Liver (tissue), 9 donors: ENCODE measurements around the gene FYCO1. TPM values are rescaled to one million over a fixed set of nuclear protein-coding genes. Genes with fewer than 3 reads are reported as not detected.

Experiments
- DNase-seq: peaks from one replicate; pipeline ENCODE4 v3.0.0-alpha.2; 2017; ENCODE audit warnings: low spot score
- H3K27ac ChIP-seq, 2 donors: one replicate each; pipeline ENCODE4 v1.7.0; 2013; ENCODE audit warnings: inconsistent platforms in 2 of 2, low read length in 2 of 2, control low read depth in 1 of 2, low read depth in 1 of 2, mild to moderate bottlenecking in 1 of 2
- H3K27me3 ChIP-seq, 4 donors: one replicate each; pipeline versions ENCODE4 v1.6.1 to v1.7.0; 2013; ENCODE audit warnings: low read length in 3 of 4, inconsistent platforms in 1 of 4, mild to moderate bottlenecking in 1 of 4, moderate library complexity in 1 of 4; ENCODE audit not compliant: control insufficient read depth in 4 of 4, insufficient read depth in 4 of 4
- H3K36me3 ChIP-seq, 4 donors: one replicate each; pipeline versions ENCODE4 v1.6.1 to v1.7.0; 2013; ENCODE audit warnings: low read length in 3 of 4, mild to moderate bottlenecking in 3 of 4, low read depth in 1 of 4, moderate library complexity in 1 of 4; ENCODE audit not compliant: control insufficient read depth in 4 of 4, insufficient read depth in 3 of 4
- H3K4me1 ChIP-seq, 4 donors: one replicate each; pipeline versions ENCODE4 v1.6.1 to v1.7.0; 2013; ENCODE audit warnings: low read length in 3 of 4, mild to moderate bottlenecking in 3 of 4, moderate library complexity in 1 of 4; ENCODE audit not compliant: control insufficient read depth in 4 of 4, insufficient read depth in 4 of 4
- H3K4me3 ChIP-seq, 3 donors: one replicate each; pipeline versions ENCODE4 v1.6.1 to v1.7.0; 2013; ENCODE audit warnings: low read length in 3 of 3, control low read depth in 1 of 3, low read depth in 1 of 3, mild to moderate bottlenecking in 1 of 3
- H3K9ac ChIP-seq, 2 donors: one replicate each; pipeline ENCODE4 v1.7.0; 2013; ENCODE audit warnings: low read length in 2 of 2, mild to moderate bottlenecking in 2 of 2, moderate library complexity in 2 of 2, control low read depth in 1 of 2, low read depth in 1 of 2
- H3K9me3 ChIP-seq, 4 donors: one replicate each; pipeline versions ENCODE4 v1.6.1 to v1.7.0; 2013; ENCODE audit warnings: low read length in 3 of 4; ENCODE audit not compliant: control insufficient read depth in 4 of 4
- EGR1 ChIP-seq, 2 donors: IDR thresholded peaks; 2 replicates each; pipeline ENCODE4 v1.6.1; 2016 to 2018; ENCODE audit warnings: antibody characterized with exemption in 2 of 2, low read depth in 2 of 2
- FOXA1 ChIP-seq: IDR thresholded peaks from 2 replicates; pipeline ENCODE4 v1.6.1; 2016; ENCODE audit warnings: antibody characterized with exemption
- FOXA2 ChIP-seq: IDR thresholded peaks from 2 replicates; pipeline ENCODE4 v1.6.1; 2016; ENCODE audit warnings: antibody characterized with exemption
- GABPA ChIP-seq, 2 donors: IDR thresholded peaks in 1 of 2; conservative IDR thresholded peaks in 1 of 2; 2 replicates each; pipeline ENCODE4 v1.6.1; 2016; ENCODE audit warnings: antibody characterized with exemption in 2 of 2, mild to moderate bottlenecking in 1 of 2, moderate library complexity in 1 of 2
- HNF4A ChIP-seq, 2 donors: conservative IDR thresholded peaks; 2 replicates each; pipeline ENCODE4 v1.6.1; 2016; ENCODE audit warnings: antibody characterized with exemption in 2 of 2, mild to moderate bottlenecking in 2 of 2
- HNF4G ChIP-seq: IDR thresholded peaks from 2 replicates; pipeline ENCODE4 v1.6.1; 2016; ENCODE audit warnings: antibody characterized with exemption
- JUND ChIP-seq, 2 donors: IDR thresholded peaks; 2 replicates each; pipeline ENCODE4 v1.6.1; 2016; ENCODE audit warnings: antibody characterized with exemption in 2 of 2
- NR2F2 ChIP-seq: IDR thresholded peaks from 2 replicates; pipeline ENCODE4 v1.6.1; 2016; ENCODE audit warnings: antibody characterized with exemption
- RAD21 ChIP-seq, 2 donors: IDR thresholded peaks; 2 replicates each; pipeline ENCODE4 v1.6.1; 2016; ENCODE audit warnings: antibody characterized with exemption in 2 of 2, mild to moderate bottlenecking in 2 of 2
- RXRA ChIP-seq, 2 donors: IDR thresholded peaks; 2 replicates each; pipeline ENCODE4 v1.6.1; 2017 to 2018; ENCODE audit warnings: antibody characterized with exemption in 2 of 2, mild to moderate bottlenecking in 1 of 2
- SP1 ChIP-seq: IDR thresholded peaks from 2 replicates; pipeline ENCODE4 v1.6.1; 2018; ENCODE audit warnings: antibody characterized with exemption, mild to moderate bottlenecking
- TAF1 ChIP-seq: conservative IDR thresholded peaks from 2 replicates; pipeline ENCODE4 v1.6.1; 2016; ENCODE audit warnings: antibody characterized with exemption, mild to moderate bottlenecking
- YY1 ChIP-seq: IDR thresholded peaks from 2 replicates; pipeline ENCODE4 v1.6.1; 2016; ENCODE audit warnings: antibody characterized with exemption, mild to moderate bottlenecking
- WGBS: extraction: QIAGEN DNeasy Blood & Tissue Kit; methylation state at CpG from one replicate; pipeline ENCODE4 v1.1.7; 2013; 5-methylcytosine and 5-hydroxymethylcytosine counted together
- polyA plus RNA-seq, 2 donors: library from polyadenylated mRNA; stranded (reverse) in 1 of 2; unstranded in 1 of 2; fragments of 200-250 nt in 1 of 2; fragments of >200 nt in 1 of 2; fragmentation: Nextera tagmentation in 1 of 2; extraction: Ambion mirVana in 1 of 2; gene quantifications; one replicate each; pipeline versions ENCODE4 v1.2.1 to v1.2.3, GENCODE V29; 2013 to 2015
- total RNA-seq, 2 donors: library from RNA; depleted of rRNA; stranded (reverse); fragments of >200 nt; gene quantifications; one replicate each; pipeline ENCODE4 v1.2.3, GENCODE V29; 2014
- TF ChIP-seq, protein P1 (sequence below): IDR thresholded peaks from 2 replicates; pipeline ENCODE4 v1.6.1; 2016; ENCODE audit warnings: antibody characterized with exemption
- TF ChIP-seq, protein P2 (sequence below): IDR thresholded peaks from 2 replicates; pipeline ENCODE4 v1.6.1; 2016; ENCODE audit warnings: antibody characterized with exemption, mild to moderate bottlenecking
- TF ChIP-seq, protein P3 (sequence below): IDR thresholded peaks from 2 replicates; pipeline ENCODE4 v1.6.1; 2016; ENCODE audit warnings: antibody characterized with exemption
- TF ChIP-seq, protein P4 (sequence below): fragments of 150-350 bp; IDR thresholded peaks from 2 replicates; pipeline ENCODE4 v1.5.1; 2017; ENCODE audit warnings: improper control_type of control experiment, low read depth, low read length; ENCODE audit not compliant: missing input control
- TF ChIP-seq, protein P5 (sequence below): IDR thresholded peaks from 2 replicates; pipeline ENCODE4 v1.6.1; 2016; ENCODE audit warnings: antibody characterized with exemption
- donor health status: healthy.
- donor health status: healthy.
- donor health status: healthy.
- donor health status: healthy.
- donor health status: healthy.

Gene FYCO1
- total and polyA plus RNA-seq, 4 donors, result 3.0 to 17.1 (median 10.2) TPM

DNA sequence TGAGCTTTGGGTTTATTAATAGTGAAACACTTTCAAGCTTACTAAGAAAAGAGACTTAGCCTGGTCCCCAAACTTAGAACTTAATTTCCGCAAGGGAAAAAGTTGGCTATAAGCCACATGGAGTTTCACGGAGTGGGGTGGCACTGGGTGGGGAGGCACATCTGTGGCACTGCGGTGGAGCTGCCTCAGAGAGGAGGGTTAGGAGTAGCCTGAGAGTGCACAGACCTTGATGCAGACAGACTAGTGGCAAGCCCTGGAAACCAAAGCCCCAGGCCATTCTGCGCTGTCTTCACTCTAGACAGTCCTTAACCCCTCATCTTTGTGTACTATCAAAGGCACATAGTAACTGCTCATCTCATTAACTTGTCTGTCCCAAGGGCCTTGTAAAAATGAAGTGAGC lies 30.4 kb downstream of the FYCO1 start:
- Histone ChIP-seq H3K27ac (peak overlapping the region in 1 of 2 donors; percentile 21), H3K4me1 (no peaks in the 10 kb centered on the region), H3K9me3 (no peaks in the 10 kb centered on the region), H3K4me3 (no peak overlapping the region), H3K36me3 (peaks cover 13 to 97% (median 72%) of the 10 kb centered on the region in 4 donors), H3K27me3 (no peaks in the 10 kb centered on the region), H3K9ac (no peak overlapping the region)
- no peak for DNase-seq
- TF ChIP-seq FOXA1, result no peak
- no peak for TF ChIP-seq HNF4G
- TF ChIP-seq JUND (IDR thresholded peaks at IDR 0.05), result no peak
- no peak for TF ChIP-seq FOXA2
- no peak for TF ChIP-seq SP1
- no peak for TF ChIP-seq NR2F2
- TF ChIP-seq YY1, result no peak
- TF ChIP-seq, protein P1, sequence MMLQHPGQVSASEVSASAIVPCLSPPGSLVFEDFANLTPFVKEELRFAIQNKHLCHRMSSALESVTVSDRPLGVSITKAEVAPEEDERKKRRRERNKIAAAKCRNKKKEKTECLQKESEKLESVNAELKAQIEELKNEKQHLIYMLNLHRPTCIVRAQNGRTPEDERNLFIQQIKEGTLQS, result no peak
- TF ChIP-seq EGR1 (IDR thresholded peaks at IDR 0.05; ENCODE audit: low read depth in 2 of 2), result no peak
- TF ChIP-seq, protein P2, sequence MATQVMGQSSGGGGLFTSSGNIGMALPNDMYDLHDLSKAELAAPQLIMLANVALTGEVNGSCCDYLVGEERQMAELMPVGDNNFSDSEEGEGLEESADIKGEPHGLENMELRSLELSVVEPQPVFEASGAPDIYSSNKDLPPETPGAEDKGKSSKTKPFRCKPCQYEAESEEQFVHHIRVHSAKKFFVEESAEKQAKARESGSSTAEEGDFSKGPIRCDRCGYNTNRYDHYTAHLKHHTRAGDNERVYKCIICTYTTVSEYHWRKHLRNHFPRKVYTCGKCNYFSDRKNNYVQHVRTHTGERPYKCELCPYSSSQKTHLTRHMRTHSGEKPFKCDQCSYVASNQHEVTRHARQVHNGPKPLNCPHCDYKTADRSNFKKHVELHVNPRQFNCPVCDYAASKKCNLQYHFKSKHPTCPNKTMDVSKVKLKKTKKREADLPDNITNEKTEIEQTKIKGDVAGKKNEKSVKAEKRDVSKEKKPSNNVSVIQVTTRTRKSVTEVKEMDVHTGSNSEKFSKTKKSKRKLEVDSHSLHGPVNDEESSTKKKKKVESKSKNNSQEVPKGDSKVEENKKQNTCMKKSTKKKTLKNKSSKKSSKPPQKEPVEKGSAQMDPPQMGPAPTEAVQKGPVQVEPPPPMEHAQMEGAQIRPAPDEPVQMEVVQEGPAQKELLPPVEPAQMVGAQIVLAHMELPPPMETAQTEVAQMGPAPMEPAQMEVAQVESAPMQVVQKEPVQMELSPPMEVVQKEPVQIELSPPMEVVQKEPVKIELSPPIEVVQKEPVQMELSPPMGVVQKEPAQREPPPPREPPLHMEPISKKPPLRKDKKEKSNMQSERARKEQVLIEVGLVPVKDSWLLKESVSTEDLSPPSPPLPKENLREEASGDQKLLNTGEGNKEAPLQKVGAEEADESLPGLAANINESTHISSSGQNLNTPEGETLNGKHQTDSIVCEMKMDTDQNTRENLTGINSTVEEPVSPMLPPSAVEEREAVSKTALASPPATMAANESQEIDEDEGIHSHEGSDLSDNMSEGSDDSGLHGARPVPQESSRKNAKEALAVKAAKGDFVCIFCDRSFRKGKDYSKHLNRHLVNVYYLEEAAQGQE, result no peak
- TF ChIP-seq, protein P3, sequence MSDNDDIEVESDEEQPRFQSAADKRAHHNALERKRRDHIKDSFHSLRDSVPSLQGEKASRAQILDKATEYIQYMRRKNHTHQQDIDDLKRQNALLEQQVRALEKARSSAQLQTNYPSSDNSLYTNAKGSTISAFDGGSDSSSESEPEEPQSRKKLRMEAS, result no peak
- no peak for TF ChIP-seq GABPA (IDR thresholded peaks at IDR 0.05 in 1 of 2, conservative IDR thresholded peaks at IDR 0.05 in 1 of 2)
- TF ChIP-seq TAF1, result no peak
- TF ChIP-seq, protein P4, sequence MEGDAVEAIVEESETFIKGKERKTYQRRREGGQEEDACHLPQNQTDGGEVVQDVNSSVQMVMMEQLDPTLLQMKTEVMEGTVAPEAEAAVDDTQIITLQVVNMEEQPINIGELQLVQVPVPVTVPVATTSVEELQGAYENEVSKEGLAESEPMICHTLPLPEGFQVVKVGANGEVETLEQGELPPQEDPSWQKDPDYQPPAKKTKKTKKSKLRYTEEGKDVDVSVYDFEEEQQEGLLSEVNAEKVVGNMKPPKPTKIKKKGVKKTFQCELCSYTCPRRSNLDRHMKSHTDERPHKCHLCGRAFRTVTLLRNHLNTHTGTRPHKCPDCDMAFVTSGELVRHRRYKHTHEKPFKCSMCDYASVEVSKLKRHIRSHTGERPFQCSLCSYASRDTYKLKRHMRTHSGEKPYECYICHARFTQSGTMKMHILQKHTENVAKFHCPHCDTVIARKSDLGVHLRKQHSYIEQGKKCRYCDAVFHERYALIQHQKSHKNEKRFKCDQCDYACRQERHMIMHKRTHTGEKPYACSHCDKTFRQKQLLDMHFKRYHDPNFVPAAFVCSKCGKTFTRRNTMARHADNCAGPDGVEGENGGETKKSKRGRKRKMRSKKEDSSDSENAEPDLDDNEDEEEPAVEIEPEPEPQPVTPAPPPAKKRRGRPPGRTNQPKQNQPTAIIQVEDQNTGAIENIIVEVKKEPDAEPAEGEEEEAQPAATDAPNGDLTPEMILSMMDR, result no peak
- TF ChIP-seq RXRA (IDR thresholded peaks at IDR 0.05), result no peak
- TF ChIP-seq HNF4A (conservative IDR thresholded peaks at IDR 0.05), result no peak
- no peak for TF ChIP-seq RAD21 (IDR thresholded peaks at IDR 0.05)
- TF ChIP-seq, protein P5, sequence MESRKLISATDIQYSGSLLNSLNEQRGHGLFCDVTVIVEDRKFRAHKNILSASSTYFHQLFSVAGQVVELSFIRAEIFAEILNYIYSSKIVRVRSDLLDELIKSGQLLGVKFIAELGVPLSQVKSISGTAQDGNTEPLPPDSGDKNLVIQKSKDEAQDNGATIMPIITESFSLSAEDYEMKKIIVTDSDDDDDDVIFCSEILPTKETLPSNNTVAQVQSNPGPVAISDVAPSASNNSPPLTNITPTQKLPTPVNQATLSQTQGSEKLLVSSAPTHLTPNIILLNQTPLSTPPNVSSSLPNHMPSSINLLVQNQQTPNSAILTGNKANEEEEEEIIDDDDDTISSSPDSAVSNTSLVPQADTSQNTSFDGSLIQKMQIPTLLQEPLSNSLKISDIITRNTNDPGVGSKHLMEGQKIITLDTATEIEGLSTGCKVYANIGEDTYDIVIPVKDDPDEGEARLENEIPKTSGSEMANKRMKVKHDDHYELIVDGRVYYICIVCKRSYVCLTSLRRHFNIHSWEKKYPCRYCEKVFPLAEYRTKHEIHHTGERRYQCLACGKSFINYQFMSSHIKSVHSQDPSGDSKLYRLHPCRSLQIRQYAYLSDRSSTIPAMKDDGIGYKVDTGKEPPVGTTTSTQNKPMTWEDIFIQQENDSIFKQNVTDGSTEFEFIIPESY, result no peak
- WGBS, result 81% methylated on average over 4 of the region's 4 CpGs
